Glomerular visceral epithelial cell (primary cell): ENCODE results near the gene DPEP3.
A peak's percentile ranks its signal among the peaks of the same experiment; 100 is the strongest.
"Not testable (repeated sequence)": the region's sequence is repeated elsewhere in the genome, so short reads cannot be mapped to it uniquely, and the experiment has no call there.

ENCODE experiments used
- DNase-seq: peaks from one replicate; pipeline ENCODE4 v3.0.0-alpha.2; 2016; ENCODE audit errors: extremely low spot score

DPEP3 gene

GRCh38 chr16:67979955-67980678 lies at the start of gene DPEP3:
DPEP3 (minus strand) TSS chr16:67980499; CDS start chr16:67980380, 119 bp downstream.
- no peak for DNase-seq

GRCh38 chr16:68028996-68029395 lies 48.7 kb upstream of the DPEP3 start:
- no peak for DNase-seq

- peak; percentile 84 for DNase-seq
Measured at GRCh38 chr16:68022728-68023537, 42.6 kb upstream of the DPEP3 start, which contains the start of the genes DDX28 and DUS2. DDX28 (minus strand) TSS chr16:68023232; CDS start chr16:68023202, 30 bp downstream. DUS2 (plus strand) TSS chr16:68023284; CDS start chr16:68038024, 14,740 bp downstream.

GRCh38 chr16:68022278-68022727 lies 42.0 kb upstream of the DPEP3 start:
- DNase-seq = no peak

GRCh38 chr16:68021490-68021889 lies 41.2 kb upstream of the DPEP3 start:
- DNase-seq = no peak

GRCh38 chr16:68019167-68019680 lies 38.9 kb upstream of the DPEP3 start:
- no peak for DNase-seq

GRCh38 chr16:68015681-68016080 lies 35.4 kb upstream of the DPEP3 start, which contains the start of gene DPEP2NB:
DPEP2NB (minus strand) TSS chr16:68015911; CDS start chr16:68015770, 141 bp downstream.
- no peak for DNase-seq

GRCh38 chr16:68013440-68013839 lies 33.1 kb upstream of the DPEP3 start:
- DNase-seq = no peak

- not testable (repeated sequence) for DNase-seq
Measured at GRCh38 chr16:68009872-68010271, 29.6 kb upstream of the DPEP3 start.

DNA sequence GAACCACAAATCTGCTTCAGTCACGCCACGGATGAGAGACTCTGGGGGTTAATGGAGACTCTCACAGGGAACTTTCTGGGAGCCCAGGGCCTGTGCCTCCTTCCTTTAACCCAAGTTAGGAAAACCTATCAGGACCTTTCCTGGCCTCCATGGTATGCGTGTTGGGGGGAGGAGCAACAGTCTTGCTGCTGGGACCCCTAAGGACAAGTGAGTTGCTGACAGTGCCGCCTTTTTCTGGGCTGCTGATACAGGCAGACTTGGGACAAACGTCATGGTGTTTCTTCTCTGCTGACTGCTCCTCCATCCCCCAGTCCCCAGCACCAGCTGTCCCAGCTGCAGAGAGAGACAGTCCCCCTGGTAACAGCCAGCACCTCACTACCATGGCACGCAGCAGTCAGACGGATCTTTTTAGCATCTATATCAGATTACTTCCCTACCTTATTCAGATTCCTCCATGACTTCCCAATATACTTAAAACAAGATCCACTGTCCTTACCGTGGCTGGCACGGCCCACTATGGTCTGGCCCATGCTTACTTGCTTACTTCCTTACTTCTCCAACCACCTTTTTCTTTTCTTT lies 28.9 kb upstream of the DPEP3 start:
- DNase-seq = no peak

DNA sequence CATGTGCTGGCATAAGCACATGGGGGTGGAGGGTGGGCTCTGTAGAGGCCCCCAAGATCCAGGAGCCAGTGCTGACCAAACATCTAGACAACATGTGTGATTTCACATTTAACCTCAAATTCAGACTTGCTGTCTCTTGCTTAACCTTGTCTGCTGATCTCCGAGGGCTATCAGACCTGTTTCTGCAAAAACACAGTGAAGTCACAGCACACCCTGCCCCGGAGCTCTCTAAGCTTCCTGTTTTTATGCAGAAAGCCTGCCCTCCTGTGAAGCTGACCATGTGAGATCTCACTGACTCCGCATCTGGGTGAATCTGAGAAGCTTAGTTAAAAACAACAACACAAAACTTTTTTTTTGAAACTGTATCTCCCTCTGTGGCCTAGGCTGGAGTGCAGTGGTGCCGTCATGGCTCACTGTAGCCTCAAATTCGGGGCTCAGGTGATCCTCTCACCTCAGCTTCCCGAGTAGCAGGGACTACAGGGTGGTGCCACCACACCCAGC lies 25.5 kb upstream of the DPEP3 start:
- no peak for DNase-seq

DNA sequence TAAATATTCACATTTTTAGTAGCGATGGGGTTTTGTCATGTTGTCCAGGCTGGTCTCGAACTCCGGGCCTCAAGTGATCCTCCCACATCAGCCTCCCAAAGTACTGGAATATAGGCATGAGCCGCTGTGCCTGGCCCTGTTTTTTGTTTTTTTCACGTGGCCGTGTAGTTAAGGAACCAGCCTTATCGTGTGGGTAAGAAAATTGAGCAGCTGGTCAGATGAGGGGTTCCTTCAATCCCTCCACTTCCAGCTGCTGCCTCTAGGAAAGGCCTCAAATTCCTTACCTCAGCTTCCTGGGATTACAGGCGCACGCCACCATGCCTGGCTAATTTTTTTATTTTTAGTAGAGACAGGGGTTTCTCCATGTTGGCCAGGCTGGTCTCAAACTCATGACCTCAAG lies 24.9 kb upstream of the DPEP3 start:
- DNase-seq = no peak

DNA sequence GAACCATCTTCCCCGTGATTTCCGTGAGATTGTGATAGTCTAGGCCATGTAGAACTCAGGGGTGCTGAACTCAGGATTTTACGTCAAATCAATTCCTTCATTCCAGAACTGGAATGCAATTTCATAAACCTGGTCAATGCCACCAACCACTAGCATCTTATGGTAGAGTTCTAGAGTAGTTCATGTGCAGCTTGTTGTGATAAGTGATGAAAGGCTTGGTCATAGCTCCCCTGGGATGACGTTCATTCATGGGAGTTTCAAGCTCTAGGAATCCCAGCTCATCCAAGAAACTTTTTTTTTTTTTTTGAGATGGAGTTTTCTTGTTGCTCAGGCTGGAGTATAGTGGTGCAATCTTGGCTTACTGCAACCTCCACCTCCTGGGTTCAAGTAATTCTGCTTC lies 22.7 kb upstream of the DPEP3 start:
- no peak for DNase-seq

DNA sequence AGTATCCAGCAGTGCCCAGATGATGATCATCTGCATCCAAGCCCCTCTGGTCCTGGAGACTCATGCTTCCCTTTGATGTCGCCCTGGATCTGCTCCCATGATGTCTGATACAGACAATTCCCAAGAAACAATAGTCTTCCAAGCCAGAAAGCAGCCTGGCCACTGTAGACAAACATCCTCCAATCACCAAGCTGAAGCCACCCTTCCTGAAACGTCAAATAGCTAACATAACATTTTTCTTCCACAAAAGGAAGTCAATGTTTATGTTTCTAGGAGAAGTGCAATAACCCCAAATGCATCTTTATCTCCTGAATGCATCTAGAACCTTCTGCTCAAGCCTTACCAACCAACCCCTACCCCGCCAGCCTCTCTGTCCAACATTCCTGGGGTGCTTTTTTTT lies 20.2 kb upstream of the DPEP3 start:
- DNase-seq = no peak

- DNase-seq = no peak
Measured at GRCh38 chr16:67999985-68000384, 19.7 kb upstream of the DPEP3 start.

DNA sequence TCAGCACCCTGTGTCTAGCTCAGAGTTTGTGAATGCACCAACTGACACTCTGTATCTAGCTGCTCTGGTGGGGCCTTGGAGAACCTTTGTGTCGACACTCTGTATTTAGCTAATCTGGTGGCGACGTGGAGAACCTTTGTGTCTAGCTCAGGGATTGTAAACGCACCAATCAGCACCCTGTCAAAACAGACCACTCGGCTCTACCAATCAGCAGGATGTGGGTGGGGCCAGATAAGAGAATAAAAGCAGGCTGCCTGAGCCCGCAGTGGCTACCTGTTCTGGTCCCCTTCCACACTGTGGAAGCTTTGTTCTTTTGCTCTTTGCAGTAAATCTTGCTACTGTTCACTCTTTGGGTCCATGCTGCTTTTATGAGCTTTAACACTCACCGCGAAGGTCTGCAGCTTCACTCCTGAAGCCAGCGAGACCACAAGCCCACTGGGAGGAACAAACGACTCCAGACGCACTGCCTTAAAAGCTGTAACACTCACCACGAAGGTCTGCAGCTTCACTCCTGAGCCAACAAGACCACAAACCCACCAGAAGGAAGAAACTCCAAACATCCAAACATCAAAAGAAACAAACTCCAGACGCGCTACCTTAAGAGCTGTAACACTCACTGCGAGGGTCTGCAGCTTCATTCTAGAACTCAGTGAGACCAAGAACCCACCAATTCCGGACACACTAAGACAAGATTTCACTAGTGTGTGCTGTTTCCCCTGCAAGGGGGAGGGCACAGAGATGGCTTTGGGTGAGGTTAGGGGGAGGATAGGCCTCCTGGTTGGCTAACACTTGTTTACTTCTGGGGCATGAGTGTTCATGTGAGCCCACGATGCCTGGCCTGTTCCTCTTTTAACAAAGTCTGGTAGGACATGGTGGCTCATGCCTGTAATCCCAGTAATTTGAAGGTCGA lies 18.7 kb upstream of the DPEP3 start, which contains the start of gene DPEP2:
Gene DPEP2, minus strand, starts transcription at position 706 of the 910 bp plus-strand sequence. CDS start 6,272 bp downstream, outside the sequence.
- DNase-seq = not testable (repeated sequence)

- DNase-seq = not testable (repeated sequence)
Measured at GRCh38 chr16:67998231-67998778, 18.0 kb upstream of the DPEP3 start.

GRCh38 chr16:67996666-67997065 lies 16.4 kb upstream of the DPEP3 start:
- no peak for DNase-seq

DNA sequence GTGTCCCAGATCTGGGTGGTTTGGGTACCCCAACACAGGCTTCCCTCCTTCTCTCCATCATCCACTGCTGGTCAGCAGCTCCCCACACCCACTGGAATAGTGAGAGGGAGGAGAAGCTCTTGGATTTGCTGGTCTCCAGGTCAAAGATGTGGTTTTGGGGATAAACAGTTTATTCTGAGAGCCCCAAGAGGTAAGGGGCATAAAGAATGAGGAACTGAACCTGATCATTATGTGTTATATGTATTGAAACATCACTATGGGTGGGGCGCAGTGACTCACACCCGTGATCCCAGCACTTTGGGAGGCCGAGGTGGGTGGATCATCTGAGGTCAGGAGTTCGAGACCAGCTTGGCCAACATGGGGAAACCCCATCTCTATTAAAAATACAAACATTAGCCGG lies 15.1 kb upstream of the DPEP3 start:
- DNase-seq = no peak

GRCh38 chr16:67994040-67994408 lies 13.7 kb upstream of the DPEP3 start:
- not testable (repeated sequence) for DNase-seq
